CD4-positive, alpha-beta T cell (primary cell): ENCODE measurements around the gene SPRY4. TPM values are rescaled to one million over a fixed set of nuclear protein-coding genes. Genes with fewer than 3 reads are reported as not detected.
"Not testable (repeated sequence)": the region's sequence is repeated elsewhere in the genome, so short reads cannot be mapped to it uniquely, and the experiment has no call there.

Experiments used
- ATAC-seq: fragments of 200-7000 bp; cut with Tn5 transposase; one replicate; pipeline ENCODE4 v1.10.0; 2022; ENCODE audit warnings: mild to moderate bottlenecking; ENCODE audit not compliant: poor library complexity
- CTCF ChIA-PET: fragments of 350-600 bp; sonication (Branson Sonifier 250); formaldehyde crosslinking; loops from one replicate; lab custom pipeline; 2021; ENCODE audit warnings: antibody characterized with exemption, inconsistent platforms; lab: Charles Lee
- POLR2A ChIA-PET: fragments of 350-600 bp; sonication (Branson Sonifier 250); formaldehyde crosslinking; loops from one replicate; lab custom pipeline; 2021; ENCODE audit warnings: antibody characterized with exemption, inconsistent platforms; lab: Charles Lee
- DNase-seq, 14 experiments: peaks; one replicate each; pipeline ENCODE4 v3.0.0-alpha.2; 2013 to 2020; ENCODE audit warnings: mixed read lengths in 2 of 14
- H3K27ac ChIP-seq, 2 donors: one replicate each; pipeline versions ENCODE4 v1.5.1 to v1.7.0; 2013; ENCODE audit warnings: low read length in 2 of 2, low read depth in 1 of 2, mild to moderate bottlenecking in 1 of 2
- H3K27me3 ChIP-seq, 2 experiments: 1 replicate in 1 of 2; 2 replicates in 1 of 2; pipeline versions ENCODE4 v1.6.1 to v1.7.0; 2013; ENCODE audit warnings: low read length in 2 of 2, control low read depth in 1 of 2, mild to moderate bottlenecking in 1 of 2, moderate library complexity in 1 of 2; ENCODE audit not compliant: insufficient read depth in 2 of 2, control insufficient read depth in 1 of 2
- H3K36me3 ChIP-seq: one replicate; pipeline ENCODE4 v1.6.1; 2013; ENCODE audit warnings: low read length, control low read depth; ENCODE audit not compliant: insufficient read depth
- H3K4me1 ChIP-seq: one replicate; pipeline ENCODE4 v1.6.1; 2013; ENCODE audit warnings: low read length, control low read depth; ENCODE audit not compliant: insufficient read depth
- H3K4me3 ChIP-seq: one replicate; pipeline ENCODE4 v1.5.1; 2013; ENCODE audit warnings: mild to moderate bottlenecking, low read length, moderate library complexity
- H3K9me3 ChIP-seq, 2 experiments: 1 replicate in 1 of 2; 2 replicates in 1 of 2; pipeline versions ENCODE4 v1.6.1 to v1.7.0; 2013; ENCODE audit warnings: low read length in 2 of 2, mild to moderate bottlenecking in 2 of 2, control low read depth in 1 of 2, moderate library complexity in 1 of 2; ENCODE audit not compliant: control insufficient read depth in 1 of 2, insufficient read depth in 1 of 2
- H3K27ac Mint-ChIP-seq: one replicate; pipeline ENCODE4 v1.8.0; 2020; ENCODE audit warnings: mixed read lengths
- H3K27me3 Mint-ChIP-seq: one replicate; pipeline ENCODE4 v1.8.0; 2021; ENCODE audit warnings: mixed read lengths
- H3K36me3 Mint-ChIP-seq: one replicate; pipeline ENCODE4 v1.8.0; 2021; ENCODE audit warnings: low read depth, mixed read lengths
- H3K4me1 Mint-ChIP-seq: one replicate; pipeline ENCODE4 v1.8.0; 2021; ENCODE audit warnings: low read depth, mixed read lengths
- H3K4me3 Mint-ChIP-seq: one replicate; pipeline ENCODE4 v1.8.0; 2020; ENCODE audit warnings: mild to moderate bottlenecking, mixed read lengths
- H3K9me3 Mint-ChIP-seq: one replicate; pipeline ENCODE4 v1.8.0; 2020; ENCODE audit warnings: mixed read lengths
- intact Hi-C, 2 experiments: fragments of 100-400 bp; cut with DNase I in 1 of 2; cut with micrococcal nuclease in 1 of 2; formaldehyde crosslinking; loops; one replicate each; pipeline versions ENCODE4 v1.15.1 to v1.9.0; 2023 to 2025; cut with DNase I, micrococcal nuclease
- total RNA-seq, 174 experiments: library from RNA in 2 of 174; stranded (reverse) in 2 of 174; gene quantifications; one replicate each; pipeline ENCODE4 v1.2.3 and lab custom pipeline; 2021 to 2026
- TF ChIP-seq, protein P1 (sequence below): fragments of 200-600 bp; IDR thresholded peaks from one replicate; pipeline ENCODE4 v1.8.0; 2022; ENCODE audit warnings: antibody characterized with exemption, mild to moderate bottlenecking

Gene SPRY4
- total RNA-seq, 2 experiments from 2014 or later, result 0.16 to 0.34 TPM

DNA sequence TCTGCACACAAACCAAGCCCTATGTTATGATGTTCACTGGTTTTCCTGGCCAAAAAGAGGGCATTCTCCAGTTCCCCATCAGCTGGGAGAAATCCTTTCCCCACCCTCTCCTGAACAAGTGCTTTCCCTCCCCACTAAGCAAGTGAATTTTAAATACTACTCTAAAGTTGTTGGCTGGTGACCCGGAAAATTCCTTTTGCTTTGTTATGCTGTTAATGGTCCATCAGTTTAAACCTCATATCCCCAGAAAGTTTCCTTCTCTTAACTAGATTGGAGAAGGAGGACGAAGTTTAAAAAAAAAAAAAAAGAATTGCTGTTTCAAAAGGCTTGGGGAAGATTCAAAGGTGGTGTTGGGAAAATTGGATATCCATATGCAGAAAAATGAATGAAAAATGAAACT lies 21.9 kb upstream of the SPRY4 start:
- no peaks in the 10 kb centered on the region for H3K4me1 Mint-ChIP-seq
- TF ChIP-seq, protein P1, sequence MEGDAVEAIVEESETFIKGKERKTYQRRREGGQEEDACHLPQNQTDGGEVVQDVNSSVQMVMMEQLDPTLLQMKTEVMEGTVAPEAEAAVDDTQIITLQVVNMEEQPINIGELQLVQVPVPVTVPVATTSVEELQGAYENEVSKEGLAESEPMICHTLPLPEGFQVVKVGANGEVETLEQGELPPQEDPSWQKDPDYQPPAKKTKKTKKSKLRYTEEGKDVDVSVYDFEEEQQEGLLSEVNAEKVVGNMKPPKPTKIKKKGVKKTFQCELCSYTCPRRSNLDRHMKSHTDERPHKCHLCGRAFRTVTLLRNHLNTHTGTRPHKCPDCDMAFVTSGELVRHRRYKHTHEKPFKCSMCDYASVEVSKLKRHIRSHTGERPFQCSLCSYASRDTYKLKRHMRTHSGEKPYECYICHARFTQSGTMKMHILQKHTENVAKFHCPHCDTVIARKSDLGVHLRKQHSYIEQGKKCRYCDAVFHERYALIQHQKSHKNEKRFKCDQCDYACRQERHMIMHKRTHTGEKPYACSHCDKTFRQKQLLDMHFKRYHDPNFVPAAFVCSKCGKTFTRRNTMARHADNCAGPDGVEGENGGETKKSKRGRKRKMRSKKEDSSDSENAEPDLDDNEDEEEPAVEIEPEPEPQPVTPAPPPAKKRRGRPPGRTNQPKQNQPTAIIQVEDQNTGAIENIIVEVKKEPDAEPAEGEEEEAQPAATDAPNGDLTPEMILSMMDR, result no peak
- Histone ChIP-seq H3K27ac (no peak overlapping the region), H3K4me1 (no peaks in the 10 kb centered on the region), H3K27me3 (peaks cover 0 to 2% of the 10 kb centered on the region in 2 experiments), H3K9me3 (peaks cover 15 to 27% of the 10 kb centered on the region in 2 experiments), H3K4me3 (no peak overlapping the region), H3K36me3 (no peaks in the 10 kb centered on the region)
- DNase-seq (no peak), ATAC-seq (no peak)
- intact Hi-C loops, result no loop called here
- H3K36me3 Mint-ChIP-seq, result no peaks in the 10 kb centered on the region
- no peak overlapping the region for H3K4me3 Mint-ChIP-seq
- ChIA-PET POLR2A (no interaction called here), CTCF (no interaction called here)
- H3K9me3 Mint-ChIP-seq, result peaks cover 14% of the 10 kb centered on the region
- no peaks in the 10 kb centered on the region for H3K27me3 Mint-ChIP-seq
- H3K27ac Mint-ChIP-seq, result no peak overlapping the region

DNA sequence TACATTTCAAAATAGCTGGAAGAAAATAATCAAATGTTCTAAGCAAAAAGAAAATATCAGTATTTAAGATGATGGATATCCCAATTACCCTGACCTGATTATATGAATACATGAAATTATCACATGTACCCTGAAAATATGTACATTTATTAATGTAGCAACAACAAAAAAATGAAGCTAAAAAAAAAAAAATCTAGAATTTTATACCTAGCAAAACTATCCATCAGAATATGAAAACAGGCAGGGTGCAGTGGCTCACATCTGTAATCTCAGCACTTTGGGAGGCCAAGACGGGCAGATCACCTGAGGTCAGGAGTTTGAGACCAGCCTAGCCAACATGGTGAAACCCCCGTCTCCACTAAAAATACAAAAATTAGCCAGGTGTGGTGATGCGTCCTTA lies 20.1 kb upstream of the SPRY4 start:
- H3K4me3 Mint-ChIP-seq, H3K36me3 ChIP-seq, H3K4me3 ChIP-seq, H3K27ac Mint-ChIP-seq, H3K4me1 Mint-ChIP-seq, H3K27me3 ChIP-seq, ATAC-seq, POLR2A ChIA-PET, H3K36me3 Mint-ChIP-seq, H3K4me1 ChIP-seq, H3K27me3 Mint-ChIP-seq, H3K27ac ChIP-seq, DNase-seq: not testable (repeated sequence)
- H3K9me3 ChIP-seq, result peaks cover 15 to 27% of the 10 kb centered on the region in 2 experiments
- intact Hi-C loops, result loop anchor here (2.0 to 5.0 kb wide), 2 partner anchors 16 to 143 kb away; no protein-coding TSS in a partner anchor
- CTCF ChIA-PET, result interaction anchor here (0.7 kb wide), 1 partner anchor 160 kb away, joined by 3 read pairs; no protein-coding TSS in a partner anchor
- H3K9me3 Mint-ChIP-seq, result peaks cover 14% of the 10 kb centered on the region

DNA sequence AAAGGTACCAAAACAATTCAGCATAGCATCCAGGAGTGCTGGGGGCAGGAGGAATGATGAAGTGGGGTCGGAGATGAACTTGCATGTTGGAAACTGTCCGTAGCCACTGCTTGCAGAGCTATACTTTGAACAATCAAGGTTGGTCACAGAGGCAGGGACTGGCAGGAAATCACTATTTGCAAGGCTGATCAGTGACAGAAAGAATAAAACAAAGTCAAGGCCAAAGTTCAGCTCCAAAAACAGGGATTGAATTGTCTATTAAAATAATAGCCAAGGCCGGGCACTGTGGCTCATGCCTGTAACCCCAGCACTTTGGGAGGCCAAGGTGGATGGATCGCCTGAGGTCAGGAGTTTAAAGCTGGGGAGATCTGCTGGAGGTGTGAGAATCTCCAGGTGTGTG lies 18.7 kb upstream of the SPRY4 start:
- H3K36me3 Mint-ChIP-seq, result no peaks in the 10 kb centered on the region
- CTCF ChIA-PET, result no interaction called here
- H3K27me3 ChIP-seq, result peaks cover 0 to 2% of the 10 kb centered on the region in 2 experiments

More for the DNA sequence above, 18.7 kb upstream of the SPRY4 start:
- no peaks in the 10 kb centered on the region for H3K36me3 ChIP-seq
- peaks cover 15 to 27% of the 10 kb centered on the region in 2 experiments for H3K9me3 ChIP-seq
- no peaks in the 10 kb centered on the region for H3K4me1 ChIP-seq
- TF ChIP-seq, protein P1, result no peak
- H3K4me1 Mint-ChIP-seq, result no peaks in the 10 kb centered on the region
- H3K4me3 Mint-ChIP-seq, result no peak overlapping the region
- intact Hi-C loops, result loop anchor here in 1 of 2 experiments (5.0 kb wide), 1 partner anchor 141 kb away; no protein-coding TSS in a partner anchor
- DNase-seq (no peak), ATAC-seq (no peak)
- no peaks in the 10 kb centered on the region for H3K27me3 Mint-ChIP-seq
- H3K9me3 Mint-ChIP-seq, result peaks cover 14% of the 10 kb centered on the region
- H3K27ac ChIP-seq, result no peak overlapping the region
- no peak overlapping the region for H3K27ac Mint-ChIP-seq
- POLR2A ChIA-PET, result no interaction called here
- H3K4me3 ChIP-seq, result no peak overlapping the region
